ENCODE results near the gene SLC9A9. TPM values are rescaled to one million over a fixed set of nuclear protein-coding genes. Genes with fewer than 3 reads are reported as not detected.
A peak's percentile ranks its signal among the peaks of the same experiment; 100 is the strongest.

Gene SLC9A9
- total and polyA plus RNA-seq, 2 of the 8 experiments (the other 6 are each of a cell fraction or from before 2014, with no cell fraction given), result 0.48 to 1.1 TPM

GRCh38 chr3:143848704-143849103, 436 bp upstream of the SLC9A9 start:
- 79% methylated on average over 2 of the region's 2 CpGs; no CpG with 5 or more reads in 1 of the 2 experiments for WGBS, 2 experiments (ENCODE audit: extremely low coverage in 1 of 2, insufficient coverage in 1 of 2, insufficient read length in 1 of 2, insufficient replicate concordance in 2 of 2, low coverage in 1 of 2, low lambda C conversion rate in 2 of 2, missing lambda C conversion rate in 1 of 2)
- H3K23me2 ChIP-seq (ENCODE audit: low read depth, low read length), result no peaks in the 10 kb centered on the region
- H4K5ac ChIP-seq (ENCODE audit: insufficient read length, low read depth, low read length), result no peak overlapping the region
- H3K4me1 ChIP-seq (replicated peaks in 1 of 4; ENCODE audit: control insufficient read depth in 3 of 4, insufficient read depth in 4 of 4, low read length in 3 of 4), result peaks cover 0 to 10% (median 7%) of the 10 kb centered on the region in 4 experiments; a peak in 3 of 7 replicates
- H2AFZ ChIP-seq (ENCODE audit: low read length), result peak overlapping the region; percentile 63
- POLR2A ChIA-PET (ENCODE audit: partially characterized antibody), result no interaction called here
- peak overlapping the region; percentile 64; the same call in 1 of the 2 replicates for H2BK12ac ChIP-seq (ENCODE audit: low read depth, low read length)
- no peaks in the 10 kb centered on the region for H4K20me1 ChIP-seq (replicated peaks in 1 of 2; ENCODE audit: control insufficient read depth in 1 of 2, insufficient read depth in 2 of 2, low read length in 2 of 2)
- peak overlapping the region in 1 of 4 experiments; percentile 34; a peak in 1 of 7 replicates for H3K9ac ChIP-seq (replicated peaks in 1 of 4; ENCODE audit: extremely low read depth in 1 of 4, low read depth in 3 of 4, low read length in 3 of 4)
- H3K79me1 ChIP-seq (ENCODE audit: low read depth, low read length), result no peaks in the 10 kb centered on the region
- H3K14ac ChIP-seq (ENCODE audit: insufficient read length), result no peak overlapping the region
- H3K4me3 ChIP-seq (ENCODE audit: extremely low read depth in 1 of 4, insufficient read depth in 2 of 4, low read depth in 3 of 4, low read length in 4 of 4), result no peak overlapping the region
- H3K36me3 ChIP-seq (ENCODE audit: control insufficient read depth in 2 of 4, insufficient read depth in 4 of 4, low read length in 3 of 4), result no peaks in the 10 kb centered on the region
- DNase-seq (ENCODE audit: low read depth in 1 of 2, low spot score in 2 of 2) (no peak), FAIRE-seq (no peak)
- H4K91ac ChIP-seq (replicated peaks; ENCODE audit: insufficient read length, low read length), result peak overlapping the region; percentile 55
- 0 out of 2 replicates have a peak overlapping the region, but pooled peaks have one; percentile 62 for H3K18ac ChIP-seq (ENCODE audit: extremely low read depth, low read length)
- no peak overlapping the region for H2BK15ac ChIP-seq (ENCODE audit: low read length)
- H3K23ac ChIP-seq (ENCODE audit: insufficient read length), result no peak overlapping the region
- CTCF ChIA-PET (ENCODE audit: partially characterized antibody), result interaction anchor here (0.6 to 1.2 kb wide), 3 partner anchors 37 to 464 kb away, joined by 3 read pairs; no protein-coding TSS in a partner anchor
- peak overlapping the region; percentile 91 for H2BK120ac ChIP-seq (replicated peaks; ENCODE audit: low read depth, low read length)
- no peak overlapping the region; a peak in 1 of 4 replicates for H3K4me2 ChIP-seq (ENCODE audit: insufficient read depth in 1 of 2, low read depth in 2 of 2, low read length in 2 of 2)
- H3K9me3 ChIP-seq (ENCODE audit: insufficient read depth in 2 of 2, low read depth in 1 of 2, low read length in 1 of 2), result no peaks in the 10 kb centered on the region
- no peak overlapping the region for H2AK5ac ChIP-seq (ENCODE audit: low read depth, low read length)
- no peak overlapping the region for H3K4ac ChIP-seq (replicated peaks; ENCODE audit: insufficient read length, low read depth, low read length)
- no peak overlapping the region for H3K56ac ChIP-seq (replicated peaks; ENCODE audit: insufficient read length, low read depth, low read length)
- no peak overlapping the region for H4K8ac ChIP-seq (ENCODE audit: extremely low read depth, insufficient read depth, low read length)
- H2BK5ac ChIP-seq (ENCODE audit: low read depth, low read length), result no peak overlapping the region; the same call in 1 of the 2 replicates
- TF ChIP-seq NANOG (IDR thresholded peaks at IDR 0.05; ENCODE audit: insufficient read depth, low read depth, low read length, poor library complexity, severe bottlenecking) (no peak), RFX5 (IDR thresholded peaks at IDR 0.05; ENCODE audit: borderline replicate concordance, low read depth, low read length) (no peak), BCL11A (IDR thresholded peaks at IDR 0.05; ENCODE audit: low read depth in 2 of 2, low read length in 2 of 2) (no peak), PHF8 (conservative IDR thresholded peaks at IDR 0.05; ENCODE audit: low read depth, low read length) (no peak)
- H3K27ac ChIP-seq (ENCODE audit: low read depth, low read length), result no peak overlapping the region
- H3K79me2 ChIP-seq (ENCODE audit: control insufficient read depth in 1 of 2, insufficient read depth in 2 of 2, low read length in 2 of 2), result no peaks in the 10 kb centered on the region
- H2BK20ac ChIP-seq (ENCODE audit: low read length), result peak overlapping the region; percentile 52; the same call in 1 of the 2 replicates
- H3K27me3 ChIP-seq (replicated peaks in 1 of 4; ENCODE audit: control insufficient read depth in 3 of 4, extremely low read depth in 1 of 4, insufficient read depth in 3 of 4, low read length in 3 of 4), result no peaks in the 10 kb centered on the region
